Stomach (tissue), 4 donors: ENCODE measurements around the gene NUCB2.

ENCODE experiments used
- POLR2AphosphoS5 ChIP-seq, 3 donors: sonication (generic); formaldehyde crosslinking; IDR thresholded peaks; one replicate each; pipeline ENCODE4 v1.6.1; 2016; ENCODE audit warnings: antibody characterized with exemption in 3 of 3
- TF ChIP-seq, protein P1 (sequence below), 7 experiments: fragments of 450-650 bp in 4 of 7; fragments of 200-600 bp in 3 of 7; sonication (generic) in 3 of 7; IDR thresholded peaks; one replicate each; pipeline ENCODE4 v1.5.1; 2016 to 2019; ENCODE audit warnings: antibody characterized with exemption in 7 of 7, control low read depth in 2 of 7, mild to moderate bottlenecking in 1 of 7

- TF ChIP-seq, protein P1, sequence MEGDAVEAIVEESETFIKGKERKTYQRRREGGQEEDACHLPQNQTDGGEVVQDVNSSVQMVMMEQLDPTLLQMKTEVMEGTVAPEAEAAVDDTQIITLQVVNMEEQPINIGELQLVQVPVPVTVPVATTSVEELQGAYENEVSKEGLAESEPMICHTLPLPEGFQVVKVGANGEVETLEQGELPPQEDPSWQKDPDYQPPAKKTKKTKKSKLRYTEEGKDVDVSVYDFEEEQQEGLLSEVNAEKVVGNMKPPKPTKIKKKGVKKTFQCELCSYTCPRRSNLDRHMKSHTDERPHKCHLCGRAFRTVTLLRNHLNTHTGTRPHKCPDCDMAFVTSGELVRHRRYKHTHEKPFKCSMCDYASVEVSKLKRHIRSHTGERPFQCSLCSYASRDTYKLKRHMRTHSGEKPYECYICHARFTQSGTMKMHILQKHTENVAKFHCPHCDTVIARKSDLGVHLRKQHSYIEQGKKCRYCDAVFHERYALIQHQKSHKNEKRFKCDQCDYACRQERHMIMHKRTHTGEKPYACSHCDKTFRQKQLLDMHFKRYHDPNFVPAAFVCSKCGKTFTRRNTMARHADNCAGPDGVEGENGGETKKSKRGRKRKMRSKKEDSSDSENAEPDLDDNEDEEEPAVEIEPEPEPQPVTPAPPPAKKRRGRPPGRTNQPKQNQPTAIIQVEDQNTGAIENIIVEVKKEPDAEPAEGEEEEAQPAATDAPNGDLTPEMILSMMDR (IDR thresholded peaks at IDR 0.05), result no peak
- no peak for TF ChIP-seq POLR2AphosphoS5 (IDR thresholded peaks at IDR 0.05)
Measured at GRCh38 chr11:17376493-17376892, 100.0 kb downstream of the NUCB2 start.
